Coronary artery (tissue), 2 donors: ENCODE results near the gene SMIM38.

Experiments
- DNase-seq: peaks from one replicate; pipeline ENCODE4 v3.0.0-alpha.2; 2017; ENCODE audit warnings: low spot score
- H3K27ac ChIP-seq, 2 donors: fragments of 200-600 bp; sonication (generic); one replicate each; pipeline ENCODE4 v1.5.1; 2016 to 2019
- H3K4me3 ChIP-seq: fragments of 200-600 bp; sonication (generic); 2 replicates; pipeline ENCODE4 v1.5.1; 2016; ENCODE audit warnings: mild to moderate bottlenecking, moderate library complexity
- CTCF ChIP-seq: fragments of 200-600 bp; sonication (generic); IDR thresholded peaks from one replicate; pipeline ENCODE4 v1.5.1; 2019; ENCODE audit warnings: antibody characterized with exemption

The SMIM38 gene

GRCh38 chr11:69170704-69171103 is 15.0 kb downstream of the SMIM38 start:
- Histone ChIP-seq H3K27ac (no peak overlapping the region), H3K4me3 (no peak overlapping the region)
- DNase-seq: no peak
- no peak for TF ChIP-seq CTCF

- no peak for DNase-seq
- H3K27ac ChIP-seq: no peak overlapping the region
- no peak overlapping the region for H3K4me3 ChIP-seq
- no peak for TF ChIP-seq CTCF
Observed at GRCh38 chr11:69171476-69172240, 15.9 kb downstream of the SMIM38 start.

- Histone ChIP-seq H3K4me3 (no peak overlapping the region), H3K27ac (no peak overlapping the region)
- no peak for TF ChIP-seq CTCF
- no peak for DNase-seq
Observed at GRCh38 chr11:69172674-69173073, 16.9 kb downstream of the SMIM38 start.

GRCh38 chr11:69173331-69173730 is 17.6 kb downstream of the SMIM38 start:
- no peak overlapping the region for H3K27ac ChIP-seq
- H3K4me3 ChIP-seq: no peak overlapping the region
- DNase-seq: no peak
- no peak for TF ChIP-seq CTCF

GRCh38 chr11:69173925-69174581 is 18.3 kb downstream of the SMIM38 start:
- H3K4me3 ChIP-seq: no peak overlapping the region
- DNase-seq: no peak
- no peak overlapping the region for H3K27ac ChIP-seq
- no peak for TF ChIP-seq CTCF

- H3K4me3 ChIP-seq: no peak overlapping the region
- no peak for TF ChIP-seq CTCF
- H3K27ac ChIP-seq: no peak overlapping the region
- no peak for DNase-seq
Observed at GRCh38 chr11:69174841-69175240, 19.1 kb downstream of the SMIM38 start.
